ENCODE results near the gene DENND5B. TPM values are rescaled to one million over a fixed set of nuclear protein-coding genes. Genes with fewer than 3 reads are reported as not detected.

The DENND5B gene
- total RNA-seq, 1 experiment from 2014 or later, result 13.8 TPM

GRCh38 chr12:31620311-31620710 lies 29.4 kb upstream of the DENND5B start:
- no peaks in the 10 kb centered on the region for H3K4me1 Mint-ChIP-seq
- POLR2A ChIA-PET, result no interaction called here
- no peak overlapping the region for H3K4me3 Mint-ChIP-seq
- CTCF ChIA-PET, result no interaction called here
- H3K9me3 Mint-ChIP-seq, result no peaks in the 10 kb centered on the region
- ATAC-seq (no peak), DNase-seq (ENCODE audit: low spot score) (no peak)
- no peaks in the 10 kb centered on the region for H3K36me3 Mint-ChIP-seq
- H3K27ac Mint-ChIP-seq, result no peak overlapping the region
- no peaks in the 10 kb centered on the region for H3K27me3 Mint-ChIP-seq (ENCODE audit: low read depth)
- TF ChIP-seq NFYB (CRISPR knock-in tag; conservative IDR thresholded peaks at IDR 0.05; ENCODE audit: low read depth) (no peak), ZSCAN18 (CRISPR knock-in tag; IDR thresholded peaks at IDR 0.05) (no peak), ZNF263 (CRISPR knock-in tag; IDR thresholded peaks at IDR 0.05; ENCODE audit: low read depth) (no peak), TCF7 (CRISPR knock-in tag; IDR thresholded peaks at IDR 0.05; ENCODE audit: low read depth) (no peak), JAZF1 (CRISPR knock-in tag; IDR thresholded peaks at IDR 0.05) (no peak), ZMAT4 (CRISPR knock-in tag; IDR thresholded peaks at IDR 0.05) (no peak), ATF6 (CRISPR knock-in tag; IDR thresholded peaks at IDR 0.05) (no peak), MLX (CRISPR knock-in tag; IDR thresholded peaks at IDR 0.05) (no peak), FOXK1 (CRISPR knock-in tag; IDR thresholded peaks at IDR 0.05) (no peak), AR (CRISPR knock-in tag; IDR thresholded peaks at IDR 0.05) (no peak), KAT7 (CRISPR knock-in tag; IDR thresholded peaks at IDR 0.05; ENCODE audit: borderline replicate concordance) (no peak), CREB1 (CRISPR knock-in tag; IDR thresholded peaks at IDR 0.05) (no peak), NFATC4 (CRISPR knock-in tag; IDR thresholded peaks at IDR 0.05) (no peak), ARID4B (CRISPR knock-in tag; IDR thresholded peaks at IDR 0.05; ENCODE audit: borderline replicate concordance) (no peak), ZNF423 (CRISPR knock-in tag; IDR thresholded peaks at IDR 0.05) (no peak), AFF4 (CRISPR knock-in tag; IDR thresholded peaks at IDR 0.05; ENCODE audit: borderline replicate concordance) (no peak)
